HCT116 (cell line): ENCODE results near the gene C19orf38. TPM values are rescaled to one million over a fixed set of nuclear protein-coding genes. Genes with fewer than 3 reads are reported as not detected.

ENCODE experiments used
- ATAC-seq: fragments of 200-7000 bp; cut with Tn5 transposase; 2 replicates; pipeline ENCODE4 v1.9.1; 2020; ENCODE audit warnings: mild to moderate bottlenecking, moderate library complexity
- BruUV-seq: library from RNA; stranded (reverse); fragments of 400-500 nt; replicated peaks from 2 replicates; lab custom pipeline; 2021; lab: Mats Ljungman, UMichigan
- CTCF ChIA-PET: fragments of 300-600 bp; sonication (Branson Sonifier 250); formaldehyde crosslinking; loops from one replicate; lab custom pipeline; 2021; ENCODE audit warnings: antibody characterized with exemption; lab: Charles Lee
- POLR2A ChIA-PET: fragments of 300-600, 350-600 bp; sonication (Branson Sonifier 250); formaldehyde crosslinking; loops from one replicate; lab custom pipeline; 2021; ENCODE audit warnings: antibody characterized with exemption; lab: Charles Lee
- RAD21 ChIA-PET, 2 experiments: fragments of 300-600 bp; sonication (Branson Sonifier 250); formaldehyde crosslinking; loops; one replicate each; lab custom pipeline; 2023; ENCODE audit warnings: low total read pairs in 2 of 2; ENCODE audit not compliant: uncharacterized antibody in 2 of 2, unreplicated experiment in 2 of 2, low non-redundant PET in 1 of 2; lab: Charles Lee
- DNase-seq: peaks from one replicate; pipeline ENCODE4 v3.0.0-alpha.2; 2010; ENCODE audit warnings: low read depth, low spot score
- H2AFZ ChIP-seq: fragments of 200-600 bp; shearing (Covaris generic), sonication (generic); 2 replicates; pipeline ENCODE4 v1.6.1; 2017; ENCODE audit warnings: low read depth, mixed run types, mixed read lengths, antibody characterized with exemption, low read length; ENCODE audit not compliant: poor library complexity, severe bottlenecking
- H3K27ac ChIP-seq: 2 replicates; pipeline ENCODE4 v1.5.1; 2012; ENCODE audit warnings: low read depth, low read length
- H3K27me3 ChIP-seq: fragments of 200-600 bp; sonication (generic); 2 replicates; pipeline ENCODE4 v1.6.1; 2016; ENCODE audit warnings: mixed run types, low read length, mixed read lengths; ENCODE audit not compliant: insufficient read depth
- H3K36me3 ChIP-seq, 2 experiments: fragments of 200-500 bp in 1 of 2; fragments of 200-600 bp in 1 of 2; sonication (Bioruptor generic) in 1 of 2; sonication (generic) in 1 of 2; 2 replicates each; pipeline versions ENCODE4 v1.5.1 to v1.6.1; 2014 to 2016; ENCODE audit warnings: low read length in 2 of 2, inconsistent platforms in 1 of 2, mixed read lengths in 1 of 2, mixed run types in 1 of 2; ENCODE audit not compliant: insufficient read depth in 2 of 2, control insufficient read depth in 1 of 2
- H3K4me1 ChIP-seq, 2 experiments: fragments of 200-600 bp in 1 of 2; sonication (generic) in 1 of 2; 2 replicates each; pipeline versions ENCODE4 v1.5.1 to v1.6.1; 2012 to 2017; ENCODE audit warnings: low read length in 2 of 2, inconsistent platforms in 1 of 2, mild to moderate bottlenecking in 1 of 2, mixed read lengths in 1 of 2, mixed run types in 1 of 2, moderate library complexity in 1 of 2; ENCODE audit not compliant: insufficient read depth in 2 of 2, control insufficient read depth in 1 of 2
- H3K4me2 ChIP-seq: fragments of 200-600 bp; sonication (generic); 2 replicates; pipeline ENCODE4 v1.6.1; 2017; ENCODE audit warnings: mixed run types, low read length, mixed read lengths
- H3K4me3 ChIP-seq, 2 experiments: fragments of 200-600 bp in 1 of 2; sonication (generic) in 1 of 2; replicated peaks in 1 of 2; 2 replicates each; pipeline ENCODE4 v1.5.1; 2011 to 2016; ENCODE audit warnings: low read length in 2 of 2, control low read depth in 1 of 2, low read depth in 1 of 2, mild to moderate bottlenecking in 1 of 2, mixed read lengths in 1 of 2, mixed run types in 1 of 2
- H3K79me2 ChIP-seq: fragments of 200-600 bp; sonication (generic); 2 replicates; pipeline ENCODE4 v1.6.1; 2017; ENCODE audit warnings: mild to moderate bottlenecking, mixed run types, low read length, moderate library complexity, mixed read lengths; ENCODE audit not compliant: insufficient read depth
- H3K9ac ChIP-seq: fragments of 200-600 bp; sonication (generic); 2 replicates; pipeline ENCODE4 v1.6.1; 2016; ENCODE audit warnings: low read length, mixed read lengths
- H3K9me2 ChIP-seq: fragments of 200-600 bp; sonication (generic), shearing (Covaris generic); 2 replicates; pipeline ENCODE4 v1.6.1; 2017; ENCODE audit warnings: mixed run types, mild to moderate bottlenecking, moderate library complexity; ENCODE audit not compliant: insufficient read depth
- H3K9me3 ChIP-seq, 2 experiments: fragments of 200-500 bp in 1 of 2; fragments of 200-600 bp in 1 of 2; sonication (Bioruptor generic) in 1 of 2; sonication (generic) in 1 of 2; 2 replicates each; pipeline ENCODE4 v1.6.1; 2014 to 2017; ENCODE audit warnings: low read length in 2 of 2, mixed read lengths in 2 of 2, inconsistent platforms in 1 of 2, low read depth in 1 of 2, mild to moderate bottlenecking in 1 of 2, mixed run types in 1 of 2, moderate library complexity in 1 of 2; ENCODE audit not compliant: control insufficient read depth in 1 of 2, insufficient read depth in 1 of 2
- H4K20me1 ChIP-seq: fragments of 200-600 bp; sonication (generic), shearing (Covaris generic); 2 replicates; pipeline ENCODE4 v1.6.1; 2017; ENCODE audit warnings: mixed run types, mild to moderate bottlenecking, moderate library complexity; ENCODE audit not compliant: insufficient read depth
- CEBPB ChIP-seq: IDR thresholded peaks from 2 replicates; pipeline ENCODE4 v1.6.1; 2012; ENCODE audit warnings: low read depth
- EGR1 ChIP-seq: IDR thresholded peaks from 2 replicates; pipeline ENCODE4 v1.6.1; 2012; ENCODE audit warnings: low read depth
- EZH2 ChIP-seq: fragments of 200-600 bp; sonication (generic); IDR thresholded peaks from 2 replicates; pipeline ENCODE4 v1.6.1; 2017; ENCODE audit warnings: antibody characterized with exemption, mixed run types
- EZH2phosphoT487 ChIP-seq: fragments of 200-600 bp; IDR thresholded peaks from 2 replicates; pipeline ENCODE4 v1.6.1; 2018; ENCODE audit warnings: antibody characterized with exemption, borderline replicate concordance
- FOSL1 ChIP-seq: IDR thresholded peaks from 2 replicates; pipeline ENCODE4 v1.6.1; 2012; ENCODE audit warnings: low read depth
- POLR2A ChIP-seq: IDR thresholded peaks from 2 replicates; pipeline ENCODE4 v1.7.0; 2011; ENCODE audit warnings: borderline replicate concordance; ENCODE audit not compliant: insufficient read depth, insufficient read length; ENCODE audit errors: extremely low read depth
- RAD21 ChIP-seq: IDR thresholded peaks from 2 replicates; pipeline ENCODE4 v1.6.1; 2012; ENCODE audit warnings: low read depth, mild to moderate bottlenecking
- REST ChIP-seq: IDR thresholded peaks from 2 replicates; pipeline ENCODE4 v1.6.1; 2012; ENCODE audit warnings: low read depth
- ZBTB33 ChIP-seq: IDR thresholded peaks from 2 replicates; pipeline ENCODE4 v1.6.1; 2011; ENCODE audit warnings: mild to moderate bottlenecking, low read length, moderate library complexity; ENCODE audit not compliant: insufficient replicate concordance; ENCODE audit errors: extremely low read depth
- ZFX ChIP-seq: fragments of 450-650 bp; IDR thresholded peaks from 2 replicates; pipeline ENCODE4 v1.6.1; 2017
- intact Hi-C: fragments of 100-400 bp; cut with micrococcal nuclease; formaldehyde crosslinking; loops from 2 replicates; pipeline ENCODE4 v1.10.0; 2022
- total RNA-seq: library from RNA; stranded (reverse); gene quantifications from one replicate; pipeline ENCODE4 v1.2.1, GENCODE V29; 2021; ENCODE audit not compliant: unreplicated experiment

The C19orf38 gene
- total RNA-seq, 1 experiment from 2014 or later = 0.74 TPM

GRCh38 chr19:10916602-10917001 lies 68.4 kb downstream of the C19orf38 start:
- POLR2A ChIA-PET = no interaction called here
- TF ChIP-seq ZBTB33 (no peak), EZH2phosphoT487 (no peak), RAD21 (no peak), REST (no peak), POLR2A (no peak), ZFX (no peak), EZH2 (no peak), FOSL1 (no peak), CEBPB (no peak), EGR1 (no peak)
- TF ChIP-seq, all 23 proteins: peak for 0
- ChIA-PET CTCF (no interaction called here), RAD21 (no interaction called here)
- Histone ChIP-seq H3K4me3 (no peak overlapping the region), H3K79me2 (no peaks in the 10 kb centered on the region), H3K9me2 (no peaks in the 10 kb centered on the region), H4K20me1 (no peaks in the 10 kb centered on the region), H3K27ac (no peak overlapping the region), H3K9me3 (no peaks in the 10 kb centered on the region), H3K4me2 (no peak overlapping the region), H3K9ac (no peak overlapping the region), H3K4me1 (peaks cover 0 to 14% of the 10 kb centered on the region in 2 experiments; a peak in 2 of 4 replicates), H3K27me3 (no peaks in the 10 kb centered on the region), H3K36me3 (peaks cover 17 to 28% of the 10 kb centered on the region in 2 experiments), H2AFZ (no peak overlapping the region)
- no TSS peak for BruUV-seq
- intact Hi-C loops = no loop called here
- ATAC-seq (no peak), DNase-seq (no peak)
